ENCODE measurements around the gene SYP.

Gene SYP

DNA sequence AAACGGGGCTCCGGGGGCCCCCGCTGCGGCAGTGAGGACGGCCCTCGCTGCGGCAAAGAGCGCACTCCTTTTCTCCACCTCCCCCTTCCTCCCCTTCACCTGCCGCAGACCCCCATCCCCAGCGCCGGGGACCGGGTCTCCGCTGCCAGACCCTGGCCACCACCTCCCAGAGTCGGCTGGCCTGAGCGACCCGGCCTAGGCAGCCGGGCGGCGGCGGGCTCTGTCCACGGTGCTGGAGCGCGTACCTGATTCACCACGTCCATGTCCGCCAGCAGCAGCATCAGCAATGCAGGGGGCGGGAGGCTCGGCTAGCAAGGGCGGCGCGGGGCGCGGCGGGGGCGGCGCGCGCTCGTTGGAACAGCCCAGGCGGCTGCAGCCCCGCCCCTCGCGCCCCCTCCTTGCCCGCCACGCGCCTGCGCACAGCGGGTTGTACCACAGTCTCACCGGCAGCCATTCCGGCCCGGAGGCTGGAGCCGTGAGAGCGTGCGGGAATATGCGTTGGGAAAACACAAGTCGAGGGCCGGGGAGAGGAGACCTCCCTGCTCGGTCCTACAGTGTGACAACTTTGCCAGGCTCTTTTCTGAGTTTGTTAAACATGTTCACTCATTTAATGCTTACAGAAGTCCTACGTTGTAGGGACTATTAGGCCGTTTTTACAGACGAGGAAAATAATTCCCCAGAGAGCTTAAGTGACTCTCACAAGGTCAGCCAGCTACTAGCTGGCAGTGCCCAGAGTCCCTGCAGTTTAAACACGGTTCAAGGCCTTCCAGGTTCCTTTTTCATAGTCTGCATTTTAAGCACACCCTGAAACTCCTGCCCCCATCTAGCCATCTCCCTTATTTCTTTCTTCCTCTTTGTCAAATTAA is at the start of gene SYP:
Gene SYP (minus strand): TSS at position 288 of the 866 bp plus-strand sequence. CDS start 7 bp downstream, at position 281.
- peak; percentile 82 for DNase-seq (ENCODE audit: low read depth)
- peak within 1 kb of the TSS; percentile 49 for H3K4me3 ChIP-seq (ENCODE audit: low read length)
- TF ChIP-seq, protein P1, sequence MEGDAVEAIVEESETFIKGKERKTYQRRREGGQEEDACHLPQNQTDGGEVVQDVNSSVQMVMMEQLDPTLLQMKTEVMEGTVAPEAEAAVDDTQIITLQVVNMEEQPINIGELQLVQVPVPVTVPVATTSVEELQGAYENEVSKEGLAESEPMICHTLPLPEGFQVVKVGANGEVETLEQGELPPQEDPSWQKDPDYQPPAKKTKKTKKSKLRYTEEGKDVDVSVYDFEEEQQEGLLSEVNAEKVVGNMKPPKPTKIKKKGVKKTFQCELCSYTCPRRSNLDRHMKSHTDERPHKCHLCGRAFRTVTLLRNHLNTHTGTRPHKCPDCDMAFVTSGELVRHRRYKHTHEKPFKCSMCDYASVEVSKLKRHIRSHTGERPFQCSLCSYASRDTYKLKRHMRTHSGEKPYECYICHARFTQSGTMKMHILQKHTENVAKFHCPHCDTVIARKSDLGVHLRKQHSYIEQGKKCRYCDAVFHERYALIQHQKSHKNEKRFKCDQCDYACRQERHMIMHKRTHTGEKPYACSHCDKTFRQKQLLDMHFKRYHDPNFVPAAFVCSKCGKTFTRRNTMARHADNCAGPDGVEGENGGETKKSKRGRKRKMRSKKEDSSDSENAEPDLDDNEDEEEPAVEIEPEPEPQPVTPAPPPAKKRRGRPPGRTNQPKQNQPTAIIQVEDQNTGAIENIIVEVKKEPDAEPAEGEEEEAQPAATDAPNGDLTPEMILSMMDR (conservative IDR thresholded peaks at IDR 0.05; ENCODE audit: low read length), result no peak

DNA sequence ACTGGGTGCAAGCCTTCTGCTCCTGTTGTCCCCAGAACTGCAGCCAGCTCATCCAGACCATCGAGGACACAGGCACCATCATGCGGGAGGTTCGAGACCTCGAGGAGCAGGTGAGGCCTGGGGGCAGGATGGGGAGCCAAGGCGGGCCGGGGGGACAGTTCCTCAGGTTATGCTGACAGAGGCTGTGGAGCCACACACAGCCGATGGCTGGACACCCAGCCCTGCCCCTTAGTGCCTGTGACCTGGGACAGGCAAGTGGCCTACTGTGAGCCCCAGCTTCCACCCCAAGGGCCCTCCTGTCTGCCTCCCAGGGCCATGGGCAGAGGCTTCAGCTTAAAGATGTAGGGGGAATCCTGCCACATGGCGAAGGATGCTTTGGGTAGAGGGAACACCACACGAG is 49.6 kb upstream of the SYP start:
- no peak for DNase-seq (ENCODE audit: low read depth)
- TF ChIP-seq, protein P1 (conservative IDR thresholded peaks at IDR 0.05; ENCODE audit: low read length), result no peak
- no peak overlapping the region for H3K4me3 ChIP-seq (ENCODE audit: low read length)

DNA sequence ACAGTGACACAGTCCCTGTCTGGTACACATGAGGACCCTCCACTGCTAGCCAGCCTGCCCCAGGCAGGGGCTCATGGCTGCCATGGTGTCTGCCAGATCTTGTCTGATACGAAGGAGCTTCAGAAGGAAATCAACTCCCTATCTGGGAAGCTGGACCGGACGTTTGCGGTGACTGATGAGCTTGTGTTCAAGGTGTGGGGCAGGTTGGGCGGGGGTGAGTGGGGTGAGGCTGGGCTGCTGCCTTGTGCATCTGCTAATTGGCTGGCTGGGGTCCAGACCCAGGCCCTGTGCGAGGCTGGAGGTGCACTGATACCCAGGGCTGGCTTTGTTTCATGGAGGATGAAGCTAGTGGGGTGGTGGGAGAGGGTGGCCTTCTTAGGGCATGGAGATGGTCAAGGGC is 49.1 kb upstream of the SYP start:
- DNase-seq (ENCODE audit: low read depth), result no peak
- H3K4me3 ChIP-seq (ENCODE audit: low read length), result no peak overlapping the region
- TF ChIP-seq, protein P1 (conservative IDR thresholded peaks at IDR 0.05; ENCODE audit: low read length), result no peak

DNA sequence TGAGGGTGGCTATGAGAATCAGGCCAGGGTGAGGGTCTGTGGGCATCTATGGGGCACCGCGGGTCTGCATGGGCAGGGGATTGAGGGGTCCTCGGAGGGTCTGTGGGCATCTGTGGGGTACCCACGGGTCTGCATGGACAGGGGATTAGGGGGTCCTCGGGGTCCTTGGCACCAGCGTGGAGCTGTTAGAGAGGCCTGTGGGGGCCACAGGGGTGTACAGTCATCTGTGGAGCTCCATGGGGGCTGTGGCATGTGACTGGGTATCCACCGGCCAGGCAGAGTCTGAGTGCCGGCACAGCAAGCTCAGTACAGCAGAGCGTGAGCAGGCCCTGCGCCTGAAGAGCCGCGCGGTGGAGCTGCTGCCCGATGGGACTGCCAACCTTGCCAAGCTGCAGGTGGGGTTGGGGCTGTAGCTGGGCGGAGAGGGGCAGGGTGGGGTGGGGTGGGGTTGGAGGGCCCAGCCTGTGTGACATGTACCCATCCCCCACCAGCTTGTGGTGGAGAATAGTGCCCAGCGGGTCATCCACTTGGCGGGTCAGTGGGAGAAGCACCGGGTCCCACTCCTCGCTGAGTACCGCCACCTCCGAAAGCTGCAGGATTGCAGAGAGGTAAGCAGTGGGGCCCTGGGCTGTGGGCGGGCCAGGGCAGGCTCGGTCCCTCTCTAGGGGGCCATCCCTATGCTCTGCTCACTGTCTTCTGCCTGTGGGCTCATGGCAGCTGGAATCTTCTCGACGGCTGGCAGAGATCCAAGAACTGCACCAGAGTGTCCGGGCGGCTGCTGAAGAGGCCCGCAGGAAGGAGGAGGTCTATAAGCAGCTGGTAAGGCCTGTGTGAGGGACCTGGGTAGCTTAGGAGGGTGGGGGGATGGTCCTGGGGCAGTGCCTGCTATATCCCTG is 48.2 kb upstream of the SYP start:
- TF ChIP-seq, protein P1 (conservative IDR thresholded peaks at IDR 0.05; ENCODE audit: low read length), result no peak
- no peak for DNase-seq (ENCODE audit: low read depth)
- H3K4me3 ChIP-seq (ENCODE audit: low read length), result no peak overlapping the region

DNA sequence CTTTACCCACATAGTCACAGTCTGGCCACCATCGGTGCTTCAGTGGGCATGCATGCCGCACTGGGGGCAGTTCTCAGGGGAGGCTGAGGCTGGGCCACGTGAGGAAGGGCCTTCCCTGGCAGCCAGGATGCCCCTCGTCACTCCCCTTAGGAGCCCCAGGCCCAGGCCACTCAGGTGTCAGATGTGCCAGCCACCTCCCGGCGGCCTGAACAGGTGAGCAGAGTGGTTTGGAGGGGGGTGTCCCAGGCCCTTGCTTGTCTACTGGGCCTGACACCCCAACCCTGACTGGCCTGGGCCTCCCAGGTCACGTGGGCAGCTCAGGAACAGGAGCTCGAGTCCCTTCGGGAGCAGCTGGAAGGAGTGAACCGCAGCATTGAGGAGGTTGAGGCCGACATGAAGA is 47.4 kb upstream of the SYP start:
- DNase-seq (ENCODE audit: low read depth), result no peak
- H3K4me3 ChIP-seq (ENCODE audit: low read length), result no peak overlapping the region
- TF ChIP-seq, protein P1 (conservative IDR thresholded peaks at IDR 0.05; ENCODE audit: low read length), result no peak

DNA sequence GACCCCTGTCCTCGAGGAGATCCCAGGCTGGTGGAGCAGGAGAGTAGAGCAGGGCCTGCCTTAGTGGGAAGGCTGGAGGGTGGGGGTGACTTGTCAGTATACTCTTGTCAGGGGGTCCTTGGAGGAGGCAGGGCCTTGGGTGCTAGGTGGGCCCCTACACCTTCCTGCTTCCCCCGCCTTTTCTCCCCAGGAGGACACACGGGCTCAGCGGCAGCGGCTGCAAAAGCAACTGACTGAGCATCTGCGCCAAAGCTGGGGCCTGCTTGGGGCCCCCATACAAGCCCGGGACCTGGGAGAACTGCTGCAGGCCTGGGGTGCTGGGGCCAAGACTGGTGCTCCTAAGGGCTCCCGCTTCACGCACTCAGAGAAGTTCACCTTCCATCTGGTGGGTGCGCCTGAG is 46.5 kb upstream of the SYP start:
- TF ChIP-seq, protein P1 (conservative IDR thresholded peaks at IDR 0.05; ENCODE audit: low read length), result no peak
- DNase-seq (ENCODE audit: low read depth), result no peak
- H3K4me3 ChIP-seq (ENCODE audit: low read length), result no peak overlapping the region
